ENCODE measurements around the gene SETDB1.

SETDB1 gene

GRCh38 chr1:151002611-151003010 lies 76.4 kb downstream of the SETDB1 start:
- no peak for DNase-seq

GRCh38 chr1:151003180-151003579 lies 77.0 kb downstream of the SETDB1 start:
- DNase-seq, result no peak

- DNase-seq, result peak; percentile 34
These were observed 79.7 kb downstream of the SETDB1 start for GRCh38 chr1:151005729-151006319.

GRCh38 chr1:151006327-151007052 lies 80.3 kb downstream of the SETDB1 start, which contains the start of gene MINDY1:
Gene MINDY1, minus strand, starts transcription at chr1:151006902. Its CDS starts 4,285 bp downstream, at chr1:151002617.
- peak; percentile 83 for DNase-seq

GRCh38 chr1:151007853-151008243 lies 81.7 kb downstream of the SETDB1 start:
- DNase-seq, result no peak

GRCh38 chr1:151008244-151009205 lies 82.4 kb downstream of the SETDB1 start, which contains the start of gene PRUNE1:
Gene PRUNE1, plus strand, starts transcription at chr1:151008449. Its CDS starts 184 bp downstream, at chr1:151008633.
- DNase-seq, result peak; percentile 90

- no peak for DNase-seq
These were observed 83.0 kb downstream of the SETDB1 start for GRCh38 chr1:151009206-151009587.

- DNase-seq, result no peak
These were observed 83.6 kb downstream of the SETDB1 start for GRCh38 chr1:151009674-151010345.

- no peak for DNase-seq
These were observed 84.2 kb downstream of the SETDB1 start for GRCh38 chr1:151010346-151010726.

GRCh38 chr1:151011154-151011850 lies 85.1 kb downstream of the SETDB1 start:
- no peak for DNase-seq

- DNase-seq, result no peak
These were observed 86.7 kb downstream of the SETDB1 start for GRCh38 chr1:151012684-151013471.

- DNase-seq, result peak; percentile 35
These were observed 87.4 kb downstream of the SETDB1 start for GRCh38 chr1:151013518-151013917.

All from right kidney (tissue), 1 donor.